ENCODE data around the gene CLK1.

Gene CLK1

DNA sequence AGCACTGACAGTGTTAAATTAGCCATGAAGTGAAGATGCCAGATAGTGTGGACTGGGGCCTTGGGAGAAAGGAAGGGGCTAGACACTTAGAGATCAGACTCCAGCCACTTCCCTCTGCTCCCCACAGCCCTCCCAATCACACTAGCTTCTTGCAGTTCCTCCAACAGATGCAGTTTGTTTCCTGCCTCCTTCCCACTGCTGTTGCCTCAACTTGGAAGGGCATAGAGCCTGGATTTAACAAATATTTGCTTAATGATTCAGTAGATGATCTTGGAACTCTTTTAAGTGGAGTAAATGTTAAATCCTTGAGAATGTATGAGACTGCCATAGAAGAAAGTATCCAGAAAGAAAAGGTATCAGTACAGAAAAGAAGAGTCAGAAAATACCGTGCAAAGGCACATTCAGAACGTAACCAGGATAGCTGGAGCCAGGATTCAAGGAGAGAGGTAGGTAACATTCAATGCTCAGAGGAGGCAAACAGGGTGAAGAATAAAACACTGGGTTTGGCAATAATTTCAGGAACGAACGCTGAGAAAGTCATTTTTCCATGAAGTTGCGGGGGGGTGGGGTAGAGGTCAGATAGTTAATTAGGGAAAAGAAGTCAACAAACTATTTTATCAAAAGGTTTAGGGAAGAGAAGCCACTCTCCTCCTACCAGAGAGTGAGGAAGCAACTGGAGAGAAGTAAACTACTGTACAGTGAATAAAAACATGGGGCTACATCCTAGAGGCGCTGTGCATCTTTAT lies 54.0 kb downstream of the CLK1 start:
- H3K36me3 Mint-ChIP-seq (ENCODE audit: low read depth): peaks cover 29% of the 10 kb centered on the region
- H3K27ac Mint-ChIP-seq: peak overlapping the region; percentile 95
- no peak for DNase-seq
- peak overlapping the region; percentile 98 for H3K4me3 Mint-ChIP-seq
- no peaks in the 10 kb centered on the region for H3K27me3 Mint-ChIP-seq
- H3K9me3 Mint-ChIP-seq: no peaks in the 10 kb centered on the region
- ATAC-seq: no peak
- H3K4me1 Mint-ChIP-seq: peaks cover 42% of the 10 kb centered on the region

DNA sequence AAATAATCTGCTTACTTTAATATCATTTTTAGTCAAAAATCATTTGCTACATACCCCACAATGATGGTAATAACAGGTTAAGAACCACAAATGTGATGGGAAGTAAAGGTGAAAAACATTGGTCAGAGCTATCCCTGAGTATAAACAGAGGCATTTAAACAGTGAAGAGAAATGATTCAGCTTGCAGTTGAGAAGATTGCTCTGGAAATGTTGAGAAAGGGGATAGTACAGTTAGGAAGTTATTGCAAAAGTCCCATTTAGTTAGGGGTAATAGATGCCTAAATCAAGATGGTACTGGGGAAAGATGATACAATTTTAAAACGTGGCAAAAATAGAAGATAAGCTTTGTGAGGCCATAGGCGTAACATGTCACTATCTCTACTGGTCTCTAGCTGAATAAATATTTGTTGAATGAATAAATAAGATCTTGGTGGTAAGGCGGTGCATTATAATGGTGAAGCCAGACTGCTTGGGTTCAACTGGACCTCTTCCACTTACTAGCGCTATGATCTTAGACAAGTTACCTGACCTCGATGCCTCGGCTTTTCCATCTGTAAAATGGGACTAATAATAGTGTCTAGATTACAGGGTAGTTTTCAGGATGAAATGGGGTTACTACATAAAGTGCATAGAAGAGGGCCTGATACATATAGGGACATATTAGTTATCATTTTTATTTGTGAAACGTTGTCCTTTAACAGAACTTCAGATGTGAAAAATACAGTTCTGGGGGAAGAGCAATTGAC lies 54.8 kb downstream of the CLK1 start:
- ATAC-seq (no peak), DNase-seq (no peak)
- H3K4me1 Mint-ChIP-seq: peaks cover 35% of the 10 kb centered on the region
- peak overlapping the region; percentile 10 for H3K27ac Mint-ChIP-seq
- H3K27me3 Mint-ChIP-seq: no peaks in the 10 kb centered on the region
- peaks cover 21% of the 10 kb centered on the region for H3K36me3 Mint-ChIP-seq (ENCODE audit: low read depth)
- no peaks in the 10 kb centered on the region for H3K9me3 Mint-ChIP-seq
- peak overlapping the region; percentile 98 for H3K4me3 Mint-ChIP-seq

Data from activated naive CD8-positive, alpha-beta T cell treated with anti-CD3 and anti-CD28 coated beads, Interleukin-2, amount 50 U/mL, for 24 hours (primary cell).